Measurements from ENCODE around the gene STRIT1. TPM values are rescaled to one million over a fixed set of nuclear protein-coding genes. Genes with fewer than 3 reads are reported as not detected.

Gene STRIT1
- not detected for total RNA-seq (ENCODE audit: unreplicated experiment)
- long read RNA-seq = 0 reads

GRCh38 chr3:155293516-155293915 lies at the start of gene STRIT1:
Gene STRIT1, minus strand, starts transcription at chr3:155293683.
- Mint-ChIP-seq H3K4me3 (ENCODE audit: unreplicated experiment) (no peak within 1 kb of the TSS), H3K9me3 (ENCODE audit: unreplicated experiment) (peaks cover 2% of the 10 kb centered on the region), H3K36me3 (ENCODE audit: unreplicated experiment) (peaks cover 4% of the 10 kb centered on the region), H3K4me1 (ENCODE audit: low read depth, unreplicated experiment) (no peaks in the 10 kb centered on the region), H3K27me3 (ENCODE audit: unreplicated experiment) (no peaks in the 10 kb centered on the region), H3K27ac (ENCODE audit: unreplicated experiment) (no peak within 1 kb of the TSS)
- TF ChIP-seq, protein P1, sequence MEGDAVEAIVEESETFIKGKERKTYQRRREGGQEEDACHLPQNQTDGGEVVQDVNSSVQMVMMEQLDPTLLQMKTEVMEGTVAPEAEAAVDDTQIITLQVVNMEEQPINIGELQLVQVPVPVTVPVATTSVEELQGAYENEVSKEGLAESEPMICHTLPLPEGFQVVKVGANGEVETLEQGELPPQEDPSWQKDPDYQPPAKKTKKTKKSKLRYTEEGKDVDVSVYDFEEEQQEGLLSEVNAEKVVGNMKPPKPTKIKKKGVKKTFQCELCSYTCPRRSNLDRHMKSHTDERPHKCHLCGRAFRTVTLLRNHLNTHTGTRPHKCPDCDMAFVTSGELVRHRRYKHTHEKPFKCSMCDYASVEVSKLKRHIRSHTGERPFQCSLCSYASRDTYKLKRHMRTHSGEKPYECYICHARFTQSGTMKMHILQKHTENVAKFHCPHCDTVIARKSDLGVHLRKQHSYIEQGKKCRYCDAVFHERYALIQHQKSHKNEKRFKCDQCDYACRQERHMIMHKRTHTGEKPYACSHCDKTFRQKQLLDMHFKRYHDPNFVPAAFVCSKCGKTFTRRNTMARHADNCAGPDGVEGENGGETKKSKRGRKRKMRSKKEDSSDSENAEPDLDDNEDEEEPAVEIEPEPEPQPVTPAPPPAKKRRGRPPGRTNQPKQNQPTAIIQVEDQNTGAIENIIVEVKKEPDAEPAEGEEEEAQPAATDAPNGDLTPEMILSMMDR (IDR thresholded peaks at IDR 0.05; ENCODE audit: partially characterized antibody, unreplicated experiment) = no peak
- DNase-seq = no peak

DNA sequence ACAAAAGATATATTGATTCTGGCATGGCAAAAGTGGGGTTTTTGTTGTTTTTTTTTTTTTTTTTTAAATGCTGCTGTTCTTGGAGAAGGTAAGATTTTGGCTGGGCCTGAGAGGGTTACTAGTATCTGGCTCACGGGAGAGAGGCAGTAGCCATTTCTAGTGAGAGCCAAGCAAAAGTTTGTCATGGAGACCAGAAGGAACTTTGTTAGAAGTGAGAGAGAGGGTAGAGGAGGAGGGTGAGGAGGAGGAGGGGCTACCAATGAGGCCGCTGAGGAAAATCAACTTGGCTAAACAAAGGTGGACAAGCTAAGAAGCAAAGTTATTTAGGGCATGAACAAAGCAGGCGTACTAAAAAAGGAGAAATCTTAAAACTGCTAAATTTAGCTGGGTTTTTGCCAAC lies 48.9 kb upstream of the STRIT1 start:
- TF ChIP-seq, protein P1 (IDR thresholded peaks at IDR 0.05; ENCODE audit: partially characterized antibody, unreplicated experiment) = no peak
- DNase-seq = no peak

GRCh38 chr3:155339052-155339451 lies 45.6 kb upstream of the STRIT1 start:
- H3K9me3 Mint-ChIP-seq (ENCODE audit: unreplicated experiment) = no peaks in the 10 kb centered on the region
- H3K36me3 Mint-ChIP-seq (ENCODE audit: unreplicated experiment) = no peaks in the 10 kb centered on the region
- no peaks in the 10 kb centered on the region for H3K27me3 Mint-ChIP-seq (ENCODE audit: unreplicated experiment)
- no peak overlapping the region for H3K27ac Mint-ChIP-seq (ENCODE audit: unreplicated experiment)
- TF ChIP-seq, protein P1 (IDR thresholded peaks at IDR 0.05; ENCODE audit: partially characterized antibody, unreplicated experiment) = no peak
- no peak overlapping the region for H3K4me3 Mint-ChIP-seq (ENCODE audit: unreplicated experiment)
- H3K4me1 Mint-ChIP-seq (ENCODE audit: low read depth, unreplicated experiment) = no peaks in the 10 kb centered on the region
- no peak for DNase-seq

More for the DNA sequence above, 48.9 kb upstream of the STRIT1 start:
- Mint-ChIP-seq H3K27me3 (ENCODE audit: unreplicated experiment) (no peaks in the 10 kb centered on the region), H3K36me3 (ENCODE audit: unreplicated experiment) (no peaks in the 10 kb centered on the region), H3K4me3 (ENCODE audit: unreplicated experiment) (no peak overlapping the region), H3K9me3 (ENCODE audit: unreplicated experiment) (no peaks in the 10 kb centered on the region), H3K27ac (ENCODE audit: unreplicated experiment) (no peak overlapping the region), H3K4me1 (ENCODE audit: low read depth, unreplicated experiment) (no peaks in the 10 kb centered on the region)

DNA sequence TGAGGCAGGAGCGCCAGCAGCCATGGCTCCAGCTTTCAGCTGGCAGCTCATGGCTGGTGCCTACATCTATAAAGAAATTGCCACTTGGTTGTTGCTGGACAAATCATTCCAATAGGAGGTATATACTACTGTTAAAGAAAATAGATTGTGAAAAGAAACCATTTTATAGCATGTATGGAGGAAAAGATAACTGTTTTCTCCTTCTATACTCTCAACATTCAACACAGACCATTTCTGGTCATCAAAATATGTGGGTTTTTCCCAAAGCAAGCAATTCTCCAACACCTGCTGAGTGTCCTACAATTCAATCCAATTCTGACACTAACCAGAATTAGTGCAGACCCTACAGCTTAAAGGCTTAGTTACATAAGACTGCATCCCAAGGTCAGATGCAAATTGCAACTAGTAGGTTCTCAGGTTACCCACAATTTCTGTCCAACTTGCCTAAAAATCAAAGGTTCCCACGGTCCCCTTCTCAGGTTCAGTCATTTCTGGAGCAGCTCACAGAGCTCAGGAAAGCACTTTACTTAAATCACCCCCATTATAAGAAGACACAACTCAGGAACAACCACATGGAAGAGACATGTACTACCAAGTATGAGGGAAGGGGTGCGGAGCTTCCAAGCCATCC lies 42.4 kb upstream of the STRIT1 start:
- H3K4me3 Mint-ChIP-seq (ENCODE audit: unreplicated experiment) = no peak overlapping the region
- TF ChIP-seq, protein P1 (IDR thresholded peaks at IDR 0.05; ENCODE audit: partially characterized antibody, unreplicated experiment) = no peak
- DNase-seq = no peak
- H3K9me3 Mint-ChIP-seq (ENCODE audit: unreplicated experiment) = no peaks in the 10 kb centered on the region
- H3K27ac Mint-ChIP-seq (ENCODE audit: unreplicated experiment) = no peak overlapping the region
- H3K27me3 Mint-ChIP-seq (ENCODE audit: unreplicated experiment) = no peaks in the 10 kb centered on the region
- H3K36me3 Mint-ChIP-seq (ENCODE audit: unreplicated experiment) = no peaks in the 10 kb centered on the region
- no peaks in the 10 kb centered on the region for H3K4me1 Mint-ChIP-seq (ENCODE audit: low read depth, unreplicated experiment)

DNA sequence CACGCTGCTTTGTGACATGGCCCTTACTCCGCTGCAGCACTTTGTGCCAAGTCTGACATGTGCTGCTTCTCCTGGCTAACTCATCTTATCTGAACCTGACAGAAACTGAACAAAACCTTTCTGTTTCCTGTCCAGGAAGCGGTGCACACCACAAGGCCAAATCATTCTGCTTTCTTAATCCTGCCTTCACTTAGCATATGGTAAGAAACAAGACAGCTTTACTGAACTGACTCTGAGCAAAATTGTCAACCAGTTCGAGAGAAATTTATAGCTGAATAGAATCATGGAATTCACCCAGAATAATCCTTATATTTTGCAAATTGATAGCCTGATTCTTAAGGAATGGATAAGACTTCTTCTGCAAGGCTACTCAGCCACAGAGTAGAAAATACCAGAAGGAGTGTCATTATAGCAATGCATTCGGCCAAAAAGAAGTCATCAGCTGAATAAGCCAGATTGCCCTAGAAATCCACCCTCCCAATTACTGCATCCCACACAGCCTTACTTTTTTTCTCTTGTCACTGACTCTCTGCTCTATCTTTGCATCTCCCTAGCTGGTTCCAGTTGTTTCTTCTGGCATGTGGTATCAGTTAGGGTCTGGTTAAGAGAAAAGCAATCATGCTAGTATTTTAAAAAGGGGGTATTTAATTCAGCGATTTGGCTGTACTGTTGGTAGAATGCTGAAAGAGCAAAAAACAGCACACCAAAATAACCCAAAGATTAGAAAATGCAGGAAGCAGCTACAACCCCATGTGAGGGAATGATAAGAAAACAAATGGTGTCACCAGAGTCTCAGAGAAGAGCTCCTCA lies 41.6 kb upstream of the STRIT1 start:
- Mint-ChIP-seq H3K9me3 (ENCODE audit: unreplicated experiment) (no peaks in the 10 kb centered on the region), H3K27ac (ENCODE audit: unreplicated experiment) (no peak overlapping the region), H3K4me3 (ENCODE audit: unreplicated experiment) (no peak overlapping the region), H3K36me3 (ENCODE audit: unreplicated experiment) (no peaks in the 10 kb centered on the region), H3K4me1 (ENCODE audit: low read depth, unreplicated experiment) (no peaks in the 10 kb centered on the region), H3K27me3 (ENCODE audit: unreplicated experiment) (no peaks in the 10 kb centered on the region)
- TF ChIP-seq, protein P1 (IDR thresholded peaks at IDR 0.05; ENCODE audit: partially characterized antibody, unreplicated experiment) = no peak
- no peak for DNase-seq
